Gastroesophageal sphincter (tissue), 4 donors: Measurements from ENCODE around the gene COL4A2. TPM values are rescaled to one million over a fixed set of nuclear protein-coding genes. Genes with fewer than 3 reads are reported as not detected.
"Not testable (repeated sequence)": the region's sequence is repeated elsewhere in the genome, so short reads cannot be mapped to it uniquely, and the experiment has no call there.

Experiments used
- ATAC-seq: fragments of 150-250 bp; one replicate; pipeline ENCODE4 v1.9.1; 2016; ENCODE audit warnings: mild to moderate bottlenecking, moderate library complexity
- H3K27ac ChIP-seq, 4 donors: fragments of 200-600 bp; sonication (generic) in 3 of 4; 1 replicate in 3 of 4; 2 replicates in 1 of 4; pipeline ENCODE4 v1.5.1; 2016 to 2019
- H3K27me3 ChIP-seq: fragments of 200-600 bp; sonication (generic); one replicate; pipeline ENCODE4 v1.5.1; 2019
- H3K36me3 ChIP-seq, 2 donors: fragments of 200-600 bp; sonication (generic); one replicate each; pipeline ENCODE4 v1.5.1; 2019; ENCODE audit warnings: control low read depth in 1 of 2
- H3K4me1 ChIP-seq, 3 donors: fragments of 200-600 bp; sonication (generic); 1 replicate in 2 of 3; 2 replicates in 1 of 3; pipeline ENCODE4 v1.5.1; 2016 to 2019; ENCODE audit warnings: control low read depth in 2 of 3
- H3K4me3 ChIP-seq, 2 donors: fragments of 200-600 bp; sonication (generic); one replicate each; pipeline ENCODE4 v1.5.1; 2019; ENCODE audit warnings: mild to moderate bottlenecking in 1 of 2, moderate library complexity in 1 of 2
- H3K9me3 ChIP-seq, 3 donors: fragments of 200-600 bp; sonication (generic); one replicate each; pipeline ENCODE4 v1.5.1; 2017 to 2019; ENCODE audit warnings: control low read depth in 2 of 3
- EP300 ChIP-seq: sonication (generic); formaldehyde crosslinking; IDR thresholded peaks from one replicate; pipeline ENCODE4 v1.6.1; 2017; ENCODE audit warnings: antibody characterized with exemption, mild to moderate bottlenecking
- POLR2A ChIP-seq, 2 donors: fragments of 450-650 bp; IDR thresholded peaks; one replicate each; pipeline ENCODE4 v1.6.1; 2017; ENCODE audit warnings: antibody characterized with exemption in 2 of 2, mild to moderate bottlenecking in 2 of 2, moderate library complexity in 1 of 2
- POLR2AphosphoS5 ChIP-seq: sonication (generic); formaldehyde crosslinking; IDR thresholded peaks from one replicate; pipeline ENCODE4 v1.6.1; 2017; ENCODE audit warnings: antibody characterized with exemption
- WGBS, 2 donors: methylation state at CpG; one replicate each; pipeline ENCODE4 v1.1.5; 2018; ENCODE audit warnings: low coverage in 1 of 2; 5-methylcytosine and 5-hydroxymethylcytosine counted together
- total RNA-seq, 4 donors: library from RNA; depleted of rRNA; stranded (reverse); fragments of >200 nt; gene quantifications; one replicate each; pipeline ENCODE4 v1.1.0, GENCODE V29; 2016
- TF ChIP-seq, protein P1 (sequence below), 4 experiments: fragments of 200-600 bp in 2 of 4; fragments of 450-650 bp in 2 of 4; sonication (generic) in 1 of 4; IDR thresholded peaks; one replicate each; pipeline ENCODE4 v1.5.1; 2017 to 2019; ENCODE audit warnings: antibody characterized with exemption in 4 of 4, mild to moderate bottlenecking in 2 of 4, moderate library complexity in 2 of 4

The COL4A2 gene
- total RNA-seq, 4 donors from 2014 or later, result 478 to 945 (median 543) TPM

DNA sequence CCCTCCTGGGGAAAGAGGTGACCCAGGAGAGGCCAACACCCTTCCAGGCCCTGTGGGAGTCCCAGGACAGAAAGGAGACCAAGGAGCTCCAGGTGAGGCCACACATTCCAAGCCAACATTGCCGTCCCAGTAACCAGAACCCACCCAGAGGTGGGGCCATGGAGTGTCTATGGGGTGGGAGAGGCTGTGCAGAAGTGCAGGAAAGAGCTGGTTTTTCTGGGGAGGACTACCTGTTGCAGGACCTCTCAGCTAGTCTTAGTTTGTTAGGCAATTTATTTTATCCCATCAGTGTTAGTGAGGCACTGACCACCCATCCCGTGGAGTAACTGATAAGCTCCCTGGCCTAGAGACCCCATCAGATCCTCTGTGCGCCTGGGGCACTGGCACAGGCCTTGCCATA lies 188.3 kb downstream of the COL4A2 start:
- 83% methylated on average over 3 of the region's 3 CpGs; no CpG with 5 or more reads in 1 of the 2 donors for WGBS, 2 donors
- peaks cover 0 to 100% of the 10 kb centered on the region in 2 donors for H3K36me3 ChIP-seq
- no peaks in the 10 kb centered on the region for H3K27me3 ChIP-seq
- ATAC-seq, result no peak
- H3K9me3 ChIP-seq, result no peaks in the 10 kb centered on the region
- no peak overlapping the region for H3K4me3 ChIP-seq
- no peaks in the 10 kb centered on the region for H3K4me1 ChIP-seq
- TF ChIP-seq EP300 (no peak), POLR2A (IDR thresholded peaks at IDR 0.05) (no peak), POLR2AphosphoS5 (no peak)
- TF ChIP-seq, protein P1, sequence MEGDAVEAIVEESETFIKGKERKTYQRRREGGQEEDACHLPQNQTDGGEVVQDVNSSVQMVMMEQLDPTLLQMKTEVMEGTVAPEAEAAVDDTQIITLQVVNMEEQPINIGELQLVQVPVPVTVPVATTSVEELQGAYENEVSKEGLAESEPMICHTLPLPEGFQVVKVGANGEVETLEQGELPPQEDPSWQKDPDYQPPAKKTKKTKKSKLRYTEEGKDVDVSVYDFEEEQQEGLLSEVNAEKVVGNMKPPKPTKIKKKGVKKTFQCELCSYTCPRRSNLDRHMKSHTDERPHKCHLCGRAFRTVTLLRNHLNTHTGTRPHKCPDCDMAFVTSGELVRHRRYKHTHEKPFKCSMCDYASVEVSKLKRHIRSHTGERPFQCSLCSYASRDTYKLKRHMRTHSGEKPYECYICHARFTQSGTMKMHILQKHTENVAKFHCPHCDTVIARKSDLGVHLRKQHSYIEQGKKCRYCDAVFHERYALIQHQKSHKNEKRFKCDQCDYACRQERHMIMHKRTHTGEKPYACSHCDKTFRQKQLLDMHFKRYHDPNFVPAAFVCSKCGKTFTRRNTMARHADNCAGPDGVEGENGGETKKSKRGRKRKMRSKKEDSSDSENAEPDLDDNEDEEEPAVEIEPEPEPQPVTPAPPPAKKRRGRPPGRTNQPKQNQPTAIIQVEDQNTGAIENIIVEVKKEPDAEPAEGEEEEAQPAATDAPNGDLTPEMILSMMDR (IDR thresholded peaks at IDR 0.05), result no peak
- peak overlapping the region in 2 of 4 donors; percentile 16 to 48 for H3K27ac ChIP-seq

DNA sequence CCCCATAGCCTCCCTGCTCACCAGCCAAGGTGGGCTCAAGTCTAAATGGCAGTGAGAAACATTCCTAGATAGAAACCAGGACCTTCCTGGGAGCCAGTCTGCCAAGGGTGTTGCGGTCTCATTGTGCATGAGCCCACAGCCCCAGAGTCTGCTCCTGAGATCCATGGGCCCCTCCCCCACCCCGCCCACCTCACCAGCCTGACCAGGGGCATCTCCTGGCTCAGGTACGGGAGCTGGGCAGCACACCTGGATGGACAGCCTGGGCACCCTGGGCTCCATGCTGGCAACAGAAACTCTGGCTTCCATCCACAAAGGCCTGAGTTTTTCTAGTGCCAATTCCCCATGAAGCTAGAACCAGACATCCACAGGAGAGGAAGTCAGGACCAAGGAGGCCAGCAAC lies 188.8 kb downstream of the COL4A2 start:
- TF ChIP-seq, protein P1 (IDR thresholded peaks at IDR 0.05), result no peak
- TF ChIP-seq POLR2A (IDR thresholded peaks at IDR 0.05), result no peak
- TF ChIP-seq POLR2AphosphoS5, result no peak
- TF ChIP-seq EP300, result no peak
- H3K36me3 ChIP-seq, result peaks cover 0 to 100% of the 10 kb centered on the region in 2 donors
- peak overlapping the region in 3 of 4 donors; percentile 48 to 57 (median 49) for H3K27ac ChIP-seq
- no peak for ATAC-seq
- H3K27me3 ChIP-seq, result no peaks in the 10 kb centered on the region
- no peak overlapping the region for H3K4me3 ChIP-seq
- no peaks in the 10 kb centered on the region for H3K9me3 ChIP-seq
- no CpG with 5 or more reads among the region's 3 CpGs for WGBS, 2 donors
- no peaks in the 10 kb centered on the region for H3K4me1 ChIP-seq

- no CpG with 5 or more reads among the region's 3 CpGs for WGBS, 2 donors
- TF ChIP-seq EP300 (no peak), POLR2AphosphoS5 (no peak), POLR2A (IDR thresholded peaks at IDR 0.05) (no peak)
- TF ChIP-seq, protein P1 (IDR thresholded peaks at IDR 0.05), result no peak
- Histone ChIP-seq H3K9me3 (no peaks in the 10 kb centered on the region), H3K4me3 (no peak overlapping the region), H3K27me3 (no peaks in the 10 kb centered on the region), H3K4me1 (no peaks in the 10 kb centered on the region), H3K36me3 (peaks cover 0 to 100% of the 10 kb centered on the region in 2 donors), H3K27ac (peak overlapping the region in 3 of 4 donors; percentile 48 to 57 (median 49))
- ATAC-seq, result no peak
These were observed 189.2 kb downstream of the COL4A2 start for GRCh38 chr13:110496281-110496680.

GRCh38 chr13:110497003-110497402 lies 189.9 kb downstream of the COL4A2 start:
- peak overlapping the region in 3 of 4 donors; percentile 48 to 57 (median 49) for H3K27ac ChIP-seq
- no peaks in the 10 kb centered on the region for H3K9me3 ChIP-seq
- H3K27me3 ChIP-seq, result no peaks in the 10 kb centered on the region
- no peak overlapping the region for H3K4me3 ChIP-seq
- TF ChIP-seq POLR2AphosphoS5, result no peak
- TF ChIP-seq POLR2A (IDR thresholded peaks at IDR 0.05), result no peak
- TF ChIP-seq EP300, result no peak
- TF ChIP-seq, protein P1 (IDR thresholded peaks at IDR 0.05), result no peak
- no peak for ATAC-seq
- H3K4me1 ChIP-seq, result no peaks in the 10 kb centered on the region
- peaks cover 0 to 100% of the 10 kb centered on the region in 2 donors for H3K36me3 ChIP-seq
- no CpG with 5 or more reads among the region's 2 CpGs for WGBS, 2 donors

GRCh38 chr13:110497896-110498295 lies 190.8 kb downstream of the COL4A2 start:
- H3K27me3 ChIP-seq, H3K4me3 ChIP-seq, H3K9me3 ChIP-seq, H3K27ac ChIP-seq, ATAC-seq, H3K4me1 ChIP-seq: not testable (repeated sequence)
- no CpG with 5 or more reads among the region's 3 CpGs for WGBS, 2 donors
- peaks cover 0 to 100% of the 10 kb centered on the region in 2 donors for H3K36me3 ChIP-seq
